Measurements from ENCODE around the gene PRMT5. TPM values are rescaled to one million over a fixed set of nuclear protein-coding genes. Genes with fewer than 3 reads are reported as not detected.
A peak's percentile ranks its signal among the peaks of the same experiment; 100 is the strongest.

Gene PRMT5
- total RNA-seq, 2 experiments from 2014 or later = 52.6 to 56.8 TPM

DNA sequence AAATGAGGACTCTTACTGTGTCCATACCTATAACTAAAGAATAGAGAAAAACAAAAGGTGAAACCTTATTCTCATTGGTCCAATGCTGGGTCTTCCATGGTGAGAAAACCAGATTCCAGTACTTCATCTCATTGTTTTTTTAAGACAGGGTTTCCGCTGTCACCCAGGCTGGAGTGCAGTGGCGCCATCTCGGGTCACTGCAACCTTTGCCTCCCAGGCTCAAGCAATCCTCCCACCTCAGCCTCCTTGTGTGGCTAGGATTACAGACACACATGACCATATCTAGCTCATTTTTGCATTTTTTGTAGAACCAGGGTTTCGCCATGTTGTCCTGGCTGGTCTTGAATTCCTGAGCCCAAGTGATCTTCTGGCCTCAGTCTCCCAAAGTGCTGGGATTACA is 23.5 kb downstream of the PRMT5 start:
- Mint-ChIP-seq H3K27ac (no peak overlapping the region), H3K4me3 (no peak overlapping the region), H3K4me1 (peaks cover 21% of the 10 kb centered on the region), H3K9me3 (no peaks in the 10 kb centered on the region), H3K27me3 (no peaks in the 10 kb centered on the region), H3K36me3 (ENCODE audit: low read depth) (peaks cover 60% of the 10 kb centered on the region)
- POLR2A ChIA-PET = no interaction called here
- CTCF ChIA-PET = interaction anchor here (0.8 to 1.5 kb wide), 5 partner anchors 10 to 81 kb away, joined by 3 to 4 read pairs (median 3); partner anchors contain the start of gene PRMT5
- no peak for DNase-seq

DNA sequence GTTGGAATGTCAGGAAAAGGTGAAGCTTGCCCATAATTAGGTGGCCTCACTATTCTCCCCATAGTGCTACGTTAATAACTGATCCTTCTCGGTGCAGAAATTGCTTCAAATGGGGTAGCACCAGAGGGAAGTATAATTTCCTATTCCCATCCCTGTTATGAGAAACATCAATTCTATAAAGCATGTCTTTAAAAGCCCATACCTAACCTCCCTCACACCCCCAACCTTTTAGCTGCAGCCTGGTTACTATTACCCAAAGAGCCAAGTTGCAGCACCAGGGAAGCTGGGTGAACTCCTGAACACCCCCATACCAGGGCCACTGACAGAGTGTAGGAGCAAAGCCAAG is 25.5 kb downstream of the PRMT5 start:
- peaks cover 51% of the 10 kb centered on the region for H3K36me3 Mint-ChIP-seq (ENCODE audit: low read depth)
- H3K4me3 Mint-ChIP-seq = no peak overlapping the region
- ChIA-PET POLR2A (no interaction called here), CTCF (interaction anchor here (0.9 to 2.9 kb wide), 6 partner anchors 14 to 347 kb away, joined by 3 to 9 read pairs (median 4); no protein-coding TSS in a partner anchor)
- no peaks in the 10 kb centered on the region for H3K9me3 Mint-ChIP-seq
- no peak for DNase-seq
- H3K4me1 Mint-ChIP-seq = peaks cover 21% of the 10 kb centered on the region
- H3K27me3 Mint-ChIP-seq = no peaks in the 10 kb centered on the region
- H3K27ac Mint-ChIP-seq = no peak overlapping the region

DNA sequence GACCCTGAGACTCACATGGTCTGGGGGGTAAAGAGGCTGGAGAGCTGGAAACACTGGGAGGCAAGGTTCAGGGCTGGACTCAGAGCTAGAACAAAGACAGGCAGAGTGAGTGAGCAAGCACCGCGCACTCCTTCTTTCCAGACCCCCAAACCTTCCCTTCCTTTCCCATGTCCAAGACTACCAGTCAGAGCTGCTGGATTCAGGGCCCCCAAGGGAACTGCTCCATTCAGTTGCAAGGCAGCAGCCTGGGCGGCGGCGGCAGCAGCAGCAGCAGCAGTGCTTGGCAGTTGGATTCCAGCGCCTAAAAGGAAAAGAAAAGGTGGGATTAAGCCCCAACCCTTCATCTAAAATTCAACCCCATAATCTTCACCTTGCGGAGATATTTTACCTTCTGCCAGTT is 27.4 kb downstream of the PRMT5 start:
- Mint-ChIP-seq H3K4me1 (peaks cover 23% of the 10 kb centered on the region), H3K4me3 (no peak overlapping the region), H3K9me3 (no peaks in the 10 kb centered on the region), H3K36me3 (ENCODE audit: low read depth) (peaks cover 55% of the 10 kb centered on the region), H3K27ac (no peak overlapping the region), H3K27me3 (no peaks in the 10 kb centered on the region)
- ChIA-PET POLR2A (no interaction called here), CTCF (interaction anchor here (0.7 to 7.5 kb wide), 13 partner anchors 13 to 345 kb away, joined by 3 to 61 read pairs (median 4); partner anchors contain the start of genes AJUBA and REM2)
- no peak for DNase-seq

DNA sequence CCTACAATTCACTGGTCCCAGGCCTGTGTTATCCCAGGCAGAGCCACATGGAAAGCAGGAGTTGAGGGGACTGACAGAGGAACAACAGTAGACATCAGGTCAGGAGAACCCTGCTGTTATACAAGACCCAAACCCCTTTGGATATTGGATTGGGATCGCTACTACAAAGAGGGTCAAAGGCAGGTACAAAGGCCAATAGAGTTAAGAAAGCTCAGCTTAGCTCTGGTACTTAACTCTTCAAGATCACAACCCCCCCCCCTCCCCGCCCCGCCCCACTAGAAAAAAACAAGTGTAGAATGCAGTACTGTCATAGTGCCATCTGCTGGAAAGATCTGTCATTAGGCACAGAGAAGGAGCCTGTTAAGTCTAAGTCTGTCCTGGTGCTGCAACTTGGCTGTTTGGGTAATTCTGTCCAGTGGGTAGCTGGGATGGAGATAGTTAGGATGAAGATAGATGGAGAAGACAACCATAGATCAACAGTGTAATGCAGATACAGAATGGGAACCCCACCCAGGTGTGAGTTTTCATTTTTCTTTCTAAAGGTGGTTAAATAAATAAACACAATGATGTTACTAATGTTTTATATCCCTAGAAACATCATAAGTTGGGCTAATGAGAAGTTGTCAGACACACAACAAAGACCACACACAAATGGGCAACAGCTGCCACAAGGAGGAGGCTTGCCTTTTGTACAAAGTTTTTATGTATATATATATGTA is 28.9 kb downstream of the PRMT5 start:
- ChIA-PET CTCF (interaction anchor here (0.5 to 7.5 kb wide), 21 partner anchors 11 to 343 kb away, joined by 3 to 61 read pairs (median 4); partner anchors contain the start of genes LRP10 and REM2), POLR2A (no interaction called here)
- Mint-ChIP-seq H3K27ac (peak overlapping the region; percentile 7), H3K36me3 (ENCODE audit: low read depth) (peaks cover 44% of the 10 kb centered on the region), H3K4me1 (peaks cover 23% of the 10 kb centered on the region), H3K27me3 (no peaks in the 10 kb centered on the region), H3K9me3 (no peaks in the 10 kb centered on the region), H3K4me3 (no peak overlapping the region)
- DNase-seq = peak; percentile 75

DNA sequence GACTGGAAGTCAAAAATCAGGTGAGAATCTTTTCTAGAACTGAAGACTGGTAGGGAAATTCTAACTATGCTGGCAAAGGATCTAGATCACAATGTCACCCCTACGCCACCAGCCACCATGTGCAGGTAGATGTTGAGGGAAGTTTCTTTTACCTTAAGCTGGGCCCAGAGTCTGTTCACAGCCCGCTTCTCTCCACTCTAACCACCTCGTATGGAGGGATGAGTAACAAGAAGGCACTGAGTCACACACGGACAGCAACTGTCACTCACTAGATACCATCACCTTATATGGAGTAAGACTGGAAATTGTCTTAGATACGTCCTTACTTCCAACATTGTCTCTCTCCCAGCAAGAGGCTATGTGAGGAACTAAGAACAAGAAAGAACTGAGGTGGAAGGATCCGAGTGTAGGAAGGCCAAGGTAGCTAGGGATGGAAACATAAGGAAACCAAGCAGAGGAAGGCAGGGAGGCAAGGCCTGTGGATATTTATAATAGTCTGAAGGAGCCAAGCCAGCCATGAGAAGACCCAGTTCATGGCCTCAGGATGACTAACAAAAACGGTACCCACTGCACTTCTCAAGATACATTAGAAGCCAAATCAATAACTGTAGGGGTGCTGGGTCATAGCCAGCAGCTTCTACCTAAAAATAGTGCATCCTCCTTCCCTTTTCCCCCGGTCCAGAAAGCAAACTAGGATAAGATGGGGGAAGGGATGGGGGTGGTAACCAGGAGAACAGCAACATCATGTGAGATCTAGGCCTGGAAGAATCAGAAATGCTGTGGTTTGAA is 30.7 kb downstream of the PRMT5 start:
- no peaks in the 10 kb centered on the region for H3K9me3 Mint-ChIP-seq
- DNase-seq = no peak
- peaks cover 28% of the 10 kb centered on the region for H3K36me3 Mint-ChIP-seq (ENCODE audit: low read depth)
- no peak overlapping the region for H3K4me3 Mint-ChIP-seq
- ChIA-PET POLR2A (no interaction called here), CTCF (interaction anchor here (1.1 to 7.5 kb wide), 5 partner anchors 12 to 328 kb away, joined by 3 to 61 read pairs (median 7); partner anchors contain the start of gene REM2)
- H3K4me1 Mint-ChIP-seq = peaks cover 23% of the 10 kb centered on the region
- H3K27ac Mint-ChIP-seq = no peak overlapping the region
- H3K27me3 Mint-ChIP-seq = no peaks in the 10 kb centered on the region

DNA sequence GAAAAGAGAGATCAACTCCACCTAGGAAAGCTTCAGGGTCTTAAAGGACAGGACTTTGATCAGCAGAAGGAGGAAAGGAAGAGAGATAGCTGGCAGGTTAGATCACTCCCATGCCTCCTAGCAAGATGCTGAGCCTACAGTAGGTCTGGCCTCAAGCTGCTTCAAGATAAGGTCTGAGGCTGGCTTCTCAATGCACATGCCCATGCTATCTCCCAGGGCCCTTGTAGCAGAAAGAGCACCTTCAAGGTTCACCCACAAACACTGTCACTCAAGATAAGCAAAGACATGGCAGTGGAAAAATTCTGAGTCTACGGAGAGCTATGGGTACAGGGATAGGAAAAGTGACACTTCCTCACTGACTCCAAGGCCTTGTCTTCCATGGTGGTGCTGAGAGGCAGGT is 31.8 kb downstream of the PRMT5 start:
- POLR2A ChIA-PET = no interaction called here

DNA sequence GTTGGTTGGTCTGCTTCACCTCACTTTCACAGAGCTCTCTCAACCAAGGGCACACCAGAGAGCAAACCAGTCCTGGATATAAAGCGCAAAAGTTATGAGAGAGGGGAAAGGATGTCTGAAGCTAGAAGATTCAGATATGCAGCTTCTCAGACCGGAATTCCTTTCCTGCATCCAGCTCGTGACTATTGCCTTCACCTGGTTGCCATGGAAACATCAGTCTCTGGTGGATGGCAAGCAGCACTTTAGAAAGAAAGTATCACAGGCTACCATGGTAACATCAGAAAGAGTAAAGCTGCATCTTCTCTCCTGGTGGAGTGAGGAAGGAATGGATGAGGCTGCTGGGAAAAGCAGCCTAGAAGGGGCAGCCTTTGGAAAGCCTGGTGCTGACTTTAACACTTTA is 32.4 kb downstream of the PRMT5 start:
- no peaks in the 10 kb centered on the region for H3K9me3 Mint-ChIP-seq
- H3K36me3 Mint-ChIP-seq (ENCODE audit: low read depth) = peaks cover 22% of the 10 kb centered on the region
- CTCF ChIA-PET = interaction anchor here (0.9 to 7.5 kb wide), 11 partner anchors 10 to 326 kb away, joined by 3 to 61 read pairs (median 6); partner anchors contain the start of genes LRP10 and REM2
- no peak for DNase-seq
- H3K4me3 Mint-ChIP-seq = no peak overlapping the region
- no peaks in the 10 kb centered on the region for H3K27me3 Mint-ChIP-seq
- POLR2A ChIA-PET = no interaction called here
- H3K4me1 Mint-ChIP-seq = peaks cover 22% of the 10 kb centered on the region
- H3K27ac Mint-ChIP-seq = no peak overlapping the region

More for the DNA sequence above, 31.8 kb downstream of the PRMT5 start:
- DNase-seq = no peak
- H3K27ac Mint-ChIP-seq = no peak overlapping the region
- CTCF ChIA-PET = interaction anchor here (0.9 to 7.5 kb wide), 8 partner anchors 11 to 327 kb away, joined by 3 to 61 read pairs (median 8); partner anchors contain the start of genes LRP10 and REM2
- H3K4me3 Mint-ChIP-seq = no peak overlapping the region
- no peaks in the 10 kb centered on the region for H3K9me3 Mint-ChIP-seq
- H3K4me1 Mint-ChIP-seq = peaks cover 23% of the 10 kb centered on the region
- H3K27me3 Mint-ChIP-seq = no peaks in the 10 kb centered on the region
- H3K36me3 Mint-ChIP-seq (ENCODE audit: low read depth) = peaks cover 25% of the 10 kb centered on the region

DNA sequence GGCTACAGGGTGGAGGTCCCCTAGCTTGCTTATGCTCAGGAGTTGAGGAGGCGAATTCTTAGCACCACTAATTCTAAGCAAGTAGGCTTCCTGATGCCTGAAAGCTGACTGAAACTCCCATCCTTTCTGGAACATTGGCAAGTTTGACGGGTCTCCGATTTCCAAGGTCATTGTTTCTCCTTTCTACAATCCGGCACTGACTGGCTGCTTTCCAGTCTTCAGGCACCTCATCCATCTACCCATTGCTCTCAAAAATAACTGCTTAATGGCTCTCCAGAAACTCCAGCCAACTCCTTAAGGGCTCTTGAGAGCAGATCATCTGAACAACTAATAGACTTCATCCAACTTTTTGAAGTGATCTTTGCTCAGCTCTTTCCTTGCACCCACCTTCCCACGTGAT is 32.8 kb downstream of the PRMT5 start:
- POLR2A ChIA-PET = no interaction called here

DNA sequence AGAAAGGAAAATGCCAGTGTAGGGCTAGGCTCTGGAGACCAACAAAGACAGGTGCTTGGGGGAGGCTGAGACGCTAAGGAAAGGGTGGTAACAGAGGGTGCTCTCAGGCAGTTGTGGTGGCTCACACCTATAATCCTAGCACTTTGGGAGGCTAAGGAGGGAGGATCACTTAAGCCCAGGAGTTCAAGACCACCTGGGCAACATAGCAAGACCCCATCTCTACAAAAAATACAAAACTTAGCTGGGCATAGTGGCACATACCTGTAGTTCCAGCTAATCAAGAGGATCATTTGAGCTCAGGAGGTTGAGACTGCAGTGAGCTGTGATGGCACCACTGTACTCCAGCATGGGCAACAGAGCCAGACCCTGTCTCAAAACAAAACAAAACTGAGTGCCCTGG is 33.8 kb downstream of the PRMT5 start:
- Mint-ChIP-seq H3K4me3 (no peak overlapping the region), H3K27me3 (no peaks in the 10 kb centered on the region), H3K36me3 (ENCODE audit: low read depth) (peaks cover 13% of the 10 kb centered on the region), H3K9me3 (no peaks in the 10 kb centered on the region), H3K27ac (no peak overlapping the region), H3K4me1 (peaks cover 11% of the 10 kb centered on the region)
- ChIA-PET POLR2A (no interaction called here), CTCF (interaction anchor here (0.6 to 7.5 kb wide), 12 partner anchors 9 to 325 kb away, joined by 3 to 61 read pairs (median 6); partner anchors contain the start of genes LRP10 and REM2)
- no peak for DNase-seq

More for the DNA sequence above, 32.8 kb downstream of the PRMT5 start:
- no peak overlapping the region for H3K27ac Mint-ChIP-seq
- no peak overlapping the region for H3K4me3 Mint-ChIP-seq
- H3K36me3 Mint-ChIP-seq (ENCODE audit: low read depth) = peaks cover 20% of the 10 kb centered on the region
- H3K9me3 Mint-ChIP-seq = no peaks in the 10 kb centered on the region
- no peaks in the 10 kb centered on the region for H3K27me3 Mint-ChIP-seq
- no peak for DNase-seq
- H3K4me1 Mint-ChIP-seq = peaks cover 20% of the 10 kb centered on the region
- CTCF ChIA-PET = interaction anchor here (0.9 to 7.5 kb wide), 11 partner anchors 10 to 324 kb away, joined by 3 to 61 read pairs (median 5); partner anchors contain the start of genes LRP10 and REM2

DNA sequence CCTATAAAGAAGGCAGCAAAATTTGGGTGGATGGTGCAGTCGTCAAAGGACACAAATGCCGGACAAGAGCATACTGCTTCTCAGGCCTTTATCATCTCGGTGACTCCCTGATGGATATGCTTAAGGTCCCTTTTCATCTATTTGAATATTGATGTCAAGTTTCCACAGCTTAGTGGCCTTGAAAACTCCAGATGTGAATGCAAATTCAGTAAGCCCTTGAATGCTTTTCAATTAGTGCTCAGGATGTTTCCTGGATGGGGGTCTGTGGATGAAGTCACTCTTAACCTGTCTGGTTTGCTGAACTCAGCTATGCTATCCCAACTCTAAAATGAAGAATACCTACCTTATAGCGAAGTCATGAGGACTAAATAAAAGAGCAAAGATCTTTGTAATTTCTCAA is 35.5 kb downstream of the PRMT5 start:
- CTCF ChIA-PET = interaction anchor here (1.0 kb wide), 1 partner anchor 36 kb away, joined by 3 read pairs; the partner anchor contains the start of gene PRMT5
- H3K4me3 Mint-ChIP-seq = no peak overlapping the region

DNA sequence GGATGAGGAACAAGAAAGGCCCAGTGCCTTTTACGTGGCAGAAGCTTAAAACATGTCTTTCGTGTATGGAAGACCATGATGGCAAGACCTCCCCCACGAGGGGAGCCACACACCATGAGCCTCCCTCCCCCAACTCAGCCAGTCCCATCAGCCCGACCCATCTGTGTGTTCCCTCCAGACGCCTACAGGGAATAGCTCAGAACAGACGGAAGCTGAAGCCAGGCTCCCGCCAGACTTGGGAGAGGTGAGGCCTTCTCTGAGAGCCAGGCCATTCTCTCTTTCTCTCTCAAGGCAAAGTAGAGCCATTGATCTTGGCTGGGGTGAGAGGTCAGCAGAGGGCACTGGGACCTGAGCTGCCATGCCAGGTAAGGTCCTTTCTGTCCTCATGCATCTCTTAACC is 36.7 kb downstream of the PRMT5 start:
- no peak overlapping the region for H3K27ac Mint-ChIP-seq
- CTCF ChIA-PET = interaction anchor here (1.0 kb wide), 1 partner anchor 73 kb away, joined by 3 read pairs; no protein-coding TSS in a partner anchor
- H3K4me3 Mint-ChIP-seq = no peak overlapping the region

More for the DNA sequence above, 35.5 kb downstream of the PRMT5 start:
- Mint-ChIP-seq H3K27me3 (no peaks in the 10 kb centered on the region), H3K36me3 (ENCODE audit: low read depth) (peaks cover 11% of the 10 kb centered on the region), H3K27ac (no peak overlapping the region), H3K9me3 (no peaks in the 10 kb centered on the region), H3K4me1 (peaks cover 16% of the 10 kb centered on the region)
- DNase-seq = no peak
- POLR2A ChIA-PET = interaction anchor here (0.6 kb wide), 1 partner anchor 304 kb away, joined by 3 read pairs; no protein-coding TSS in a partner anchor

DNA sequence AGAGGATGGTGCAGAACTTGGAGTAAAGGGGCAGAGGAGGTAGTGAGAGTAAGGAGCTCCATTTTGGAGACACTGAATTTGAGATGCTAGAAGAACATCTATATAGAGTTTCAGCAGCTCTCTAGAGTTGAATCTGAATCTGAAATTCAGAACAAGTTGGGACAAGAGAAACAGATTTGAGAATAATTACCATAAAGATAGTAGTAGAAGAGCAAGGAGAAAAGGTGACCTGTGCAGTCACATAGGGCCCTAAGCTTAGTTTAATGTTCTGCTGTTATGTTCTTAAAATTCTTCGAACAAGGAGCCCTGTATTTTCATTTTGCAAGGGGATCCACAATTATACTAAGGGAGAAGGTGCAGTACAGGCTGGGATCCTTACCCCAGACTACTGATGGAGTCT is 38.8 kb downstream of the PRMT5 start:
- POLR2A ChIA-PET = no interaction called here
- peaks cover 38% of the 10 kb centered on the region for H3K4me1 Mint-ChIP-seq
- H3K27ac Mint-ChIP-seq = no peak overlapping the region
- H3K4me3 Mint-ChIP-seq = no peak overlapping the region
- no peaks in the 10 kb centered on the region for H3K9me3 Mint-ChIP-seq
- peaks cover 6% of the 10 kb centered on the region for H3K27me3 Mint-ChIP-seq
- CTCF ChIA-PET = interaction anchor here (0.6 to 7.9 kb wide), 9 partner anchors 8 to 89 kb away, joined by 3 to 61 read pairs (median 3); no protein-coding TSS in a partner anchor
- H3K36me3 Mint-ChIP-seq (ENCODE audit: low read depth) = peaks cover 2% of the 10 kb centered on the region
- DNase-seq = no peak

More for the DNA sequence above, 36.7 kb downstream of the PRMT5 start:
- DNase-seq = no peak
- Mint-ChIP-seq H3K36me3 (ENCODE audit: low read depth) (peaks cover 4% of the 10 kb centered on the region), H3K27me3 (no peaks in the 10 kb centered on the region), H3K4me1 (peaks cover 24% of the 10 kb centered on the region), H3K9me3 (no peaks in the 10 kb centered on the region)
- POLR2A ChIA-PET = no interaction called here

All from activated CD4-positive, alpha-beta T cell treated with anti-CD3 and anti-CD28 coated beads, Interleukin-2, amount 10 ng/mL, durations not matched to agents 7 days and 5 days (primary cell).